Calu3 (cell line): ENCODE results near the gene CDKN3. TPM values are rescaled to one million over a fixed set of nuclear protein-coding genes. Genes with fewer than 3 reads are reported as not detected.

Experiments
- BruUV-seq: library from RNA; stranded (reverse); fragments of 400-500 nt; replicated peaks from 2 replicates; lab custom pipeline; 2021; lab: Mats Ljungman, UMichigan
- CTCF ChIA-PET: fragments of 300-600 bp; sonication (Branson Sonifier 250); formaldehyde crosslinking; loops from one replicate; lab custom pipeline; 2022; ENCODE audit warnings: antibody characterized with exemption; lab: Charles Lee
- DNase-seq: peaks from one replicate; pipeline ENCODE4 v3.0.0; 2022
- H3K27ac Mint-ChIP-seq: one replicate; pipeline ENCODE4 v1.8.0; 2022; ENCODE audit warnings: mixed read lengths; ENCODE audit not compliant: unreplicated experiment
- H3K27me3 Mint-ChIP-seq: one replicate; pipeline ENCODE4 v1.8.0; 2022; ENCODE audit warnings: mixed read lengths; ENCODE audit not compliant: unreplicated experiment
- H3K36me3 Mint-ChIP-seq: one replicate; pipeline ENCODE4 v1.8.0; 2022; ENCODE audit warnings: mild to moderate bottlenecking, moderate library complexity, mixed read lengths; ENCODE audit not compliant: insufficient read depth, unreplicated experiment
- H3K4me1 Mint-ChIP-seq: one replicate; pipeline ENCODE4 v1.8.0; 2022; ENCODE audit warnings: mild to moderate bottlenecking, low read depth, mixed read lengths; ENCODE audit not compliant: unreplicated experiment
- H3K4me3 Mint-ChIP-seq: one replicate; pipeline ENCODE4 v1.8.0; 2022; ENCODE audit warnings: mild to moderate bottlenecking, low read depth, moderate library complexity, mixed read lengths; ENCODE audit not compliant: unreplicated experiment
- H3K9me3 Mint-ChIP-seq: one replicate; pipeline ENCODE4 v1.8.0; 2022; ENCODE audit warnings: low read depth, mixed read lengths; ENCODE audit not compliant: unreplicated experiment
- CTCF ChIP-seq: fragments of 200-600 bp; IDR thresholded peaks from one replicate; pipeline ENCODE4 v1.8.0; 2022; ENCODE audit warnings: antibody characterized with exemption; ENCODE audit not compliant: unreplicated experiment
- intact Hi-C: fragments of 100-400 bp; cut with micrococcal nuclease; formaldehyde crosslinking; loops from one replicate; pipeline ENCODE4 v1.10.0; 2022; ENCODE audit not compliant: unreplicated experiment
- total RNA-seq: library from RNA; stranded (reverse); gene quantifications from 2 replicates; pipeline ENCODE4 v1.2.3, GENCODE V29; 2022

The CDKN3 gene
- total RNA-seq, 1 experiment from 2014 or later, result 50.3 TPM

GRCh38 chr14:54446161-54446693 is 49.4 kb downstream of the CDKN3 start:
- TF ChIP-seq CTCF, result no peak
- CTCF ChIA-PET, result interaction anchor here (0.6 to 0.7 kb wide), 4 partner anchors 14 to 1107 kb away, joined by 3 to 5 read pairs (median 4); no protein-coding TSS in a partner anchor
- peaks cover 5% of the 10 kb centered on the region for H3K36me3 Mint-ChIP-seq
- peak; percentile 26 for DNase-seq
- H3K9me3 Mint-ChIP-seq, result no peaks in the 10 kb centered on the region
- no peak overlapping the region for H3K27ac Mint-ChIP-seq
- H3K4me3 Mint-ChIP-seq, result no peak overlapping the region
- intact Hi-C loops, result loop anchor here (5.0 kb wide), 1 partner anchor 36 kb away; no protein-coding TSS in a partner anchor
- no TSS peak for BruUV-seq
- H3K27me3 Mint-ChIP-seq, result no peaks in the 10 kb centered on the region
- peaks cover 23% of the 10 kb centered on the region for H3K4me1 Mint-ChIP-seq

GRCh38 chr14:54447231-54447692 is 50.5 kb downstream of the CDKN3 start:
- intact Hi-C loops, result loop anchor here (5.0 kb wide), 1 partner anchor 35 kb away; no protein-coding TSS in a partner anchor
- no peaks in the 10 kb centered on the region for H3K9me3 Mint-ChIP-seq
- no TSS peak for BruUV-seq
- CTCF ChIA-PET, result interaction anchor here (0.7 to 1.0 kb wide), 7 partner anchors 15 to 869 kb away, joined by 3 to 7 read pairs (median 4); partner anchors contain the start of gene CDKN3
- H3K36me3 Mint-ChIP-seq, result no peaks in the 10 kb centered on the region
- DNase-seq, result peak; percentile 50
- no peaks in the 10 kb centered on the region for H3K27me3 Mint-ChIP-seq
- no peak overlapping the region for H3K4me3 Mint-ChIP-seq
- H3K27ac Mint-ChIP-seq, result no peak overlapping the region
- peaks cover 14% of the 10 kb centered on the region for H3K4me1 Mint-ChIP-seq
- TF ChIP-seq CTCF, result no peak

GRCh38 chr14:54450535-54450934 is 53.7 kb downstream of the CDKN3 start:
- CTCF ChIA-PET, result no interaction called here
- Mint-ChIP-seq H3K27me3 (no peaks in the 10 kb centered on the region), H3K36me3 (no peaks in the 10 kb centered on the region), H3K4me3 (no peak overlapping the region), H3K27ac (no peak overlapping the region), H3K4me1 (peaks cover 14% of the 10 kb centered on the region), H3K9me3 (no peaks in the 10 kb centered on the region)
- DNase-seq, result no peak
- intact Hi-C loops, result no loop called here
- no peak for TF ChIP-seq CTCF
- BruUV-seq, result no TSS peak

GRCh38 chr14:54451121-54451601 is 54.4 kb downstream of the CDKN3 start:
- CTCF ChIA-PET, result no interaction called here
- Mint-ChIP-seq H3K9me3 (no peaks in the 10 kb centered on the region), H3K27me3 (no peaks in the 10 kb centered on the region), H3K4me3 (no peak overlapping the region), H3K27ac (no peak overlapping the region), H3K36me3 (no peaks in the 10 kb centered on the region), H3K4me1 (peaks cover 9% of the 10 kb centered on the region)
- intact Hi-C loops, result no loop called here
- DNase-seq, result no peak
- BruUV-seq, result no TSS peak
- TF ChIP-seq CTCF, result no peak
